HG03565 (cell line): ENCODE measurements around the gene RSRC1.
"Not testable (repeated sequence)": the region's sequence is repeated elsewhere in the genome, so short reads cannot be mapped to it uniquely, and the experiment has no call there.

ENCODE experiments used
- ATAC-seq: cut with Tn5 transposase; IDR thresholded peaks from one replicate; pipeline ENCODE4 v1.9.1; 2021; ENCODE audit warnings: mild to moderate bottlenecking, moderate library complexity; ENCODE audit not compliant: unreplicated experiment

Gene RSRC1, protein sequence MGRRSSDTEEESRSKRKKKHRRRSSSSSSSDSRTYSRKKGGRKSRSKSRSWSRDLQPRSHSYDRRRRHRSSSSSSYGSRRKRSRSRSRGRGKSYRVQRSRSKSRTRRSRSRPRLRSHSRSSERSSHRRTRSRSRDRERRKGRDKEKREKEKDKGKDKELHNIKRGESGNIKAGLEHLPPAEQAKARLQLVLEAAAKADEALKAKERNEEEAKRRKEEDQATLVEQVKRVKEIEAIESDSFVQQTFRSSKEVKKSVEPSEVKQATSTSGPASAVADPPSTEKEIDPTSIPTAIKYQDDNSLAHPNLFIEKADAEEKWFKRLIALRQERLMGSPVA

DNA sequence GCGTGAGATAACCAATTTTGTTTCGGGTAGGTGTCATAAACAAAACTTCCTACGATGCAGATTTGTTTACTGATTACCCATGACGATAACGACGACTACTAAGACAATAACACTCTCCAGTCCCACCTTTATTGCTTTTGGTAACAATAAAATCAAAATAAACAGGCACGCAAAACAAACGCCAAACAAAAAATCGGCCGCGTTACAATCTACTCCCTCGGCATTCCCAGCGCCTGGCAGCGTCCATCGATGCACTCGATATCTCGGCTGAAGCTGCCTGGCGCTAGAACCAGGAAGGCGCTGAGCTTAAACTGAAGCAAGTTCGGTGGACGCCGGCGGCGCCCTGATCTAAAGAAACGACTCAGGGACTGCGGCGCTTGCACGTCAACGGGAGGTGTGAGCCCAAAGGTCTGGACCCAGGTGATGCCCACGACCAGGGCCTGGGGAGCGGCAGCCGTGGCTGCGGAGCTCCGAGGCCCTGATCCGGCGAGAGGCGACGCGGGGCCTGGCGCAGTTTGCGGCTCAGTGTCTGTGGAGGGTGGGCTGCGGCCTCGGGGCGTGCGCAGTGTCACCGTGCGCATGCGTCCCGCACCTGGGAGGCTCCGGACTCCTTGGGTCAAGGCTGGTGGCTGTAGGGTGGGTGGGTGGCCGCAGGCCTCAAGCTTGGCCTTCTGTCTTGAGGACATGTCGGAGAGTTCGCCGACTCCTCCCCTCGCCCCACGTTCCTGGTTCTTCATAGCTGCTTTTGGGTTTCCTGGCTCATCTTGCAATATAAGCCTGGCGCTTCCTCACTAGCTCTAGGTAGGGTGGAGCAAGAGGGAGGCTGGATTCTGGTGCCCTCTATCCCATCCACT, at the start of gene RSRC1:
TSS of gene RSRC1 (plus strand) at position 286 of the 854 bp plus-strand sequence. CDS start 12,016 bp downstream, outside the sequence.
- ATAC-seq, result peak; percentile 72

GRCh38 chr3:158065574-158065973, 44.3 kb upstream of the RSRC1 start:
- ATAC-seq, result not testable (repeated sequence)

DNA sequence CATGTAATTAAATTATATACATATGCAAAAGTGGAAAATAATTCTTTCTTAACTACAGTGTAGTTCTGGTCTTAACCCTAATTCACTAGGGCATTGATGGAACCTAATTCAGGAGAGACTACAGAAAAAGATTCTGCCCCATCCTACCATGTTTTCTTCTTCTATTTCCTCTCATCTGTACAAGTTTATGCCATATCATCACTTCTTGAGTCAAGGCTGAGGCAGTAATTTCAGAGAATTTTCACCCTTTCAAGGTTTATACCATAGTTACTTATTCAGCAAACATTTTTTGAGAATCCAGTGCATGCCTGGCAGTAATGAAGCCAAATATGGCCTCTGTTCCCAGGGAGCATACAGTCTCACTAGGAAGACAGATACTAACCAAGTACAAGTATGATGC, 37.1 kb upstream of the RSRC1 start:
- ATAC-seq, result no peak

DNA sequence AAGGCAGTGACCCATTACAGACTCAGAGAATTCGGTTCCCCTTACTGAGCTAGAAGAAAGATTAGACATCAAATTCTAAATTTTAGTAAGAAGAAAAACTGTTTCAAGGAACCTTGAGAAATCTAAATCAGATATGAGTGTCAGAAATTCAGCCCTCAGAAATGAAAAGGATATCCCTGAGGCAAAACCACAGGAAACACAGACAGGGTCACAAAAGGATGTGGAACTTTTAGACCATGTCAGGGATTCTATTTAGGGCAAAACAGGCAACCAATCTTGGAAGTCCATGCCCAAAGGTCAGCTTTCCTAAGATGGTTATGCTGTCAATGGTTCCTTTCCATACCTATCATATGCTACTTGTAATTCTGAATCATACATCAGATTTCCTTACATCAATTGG, 35.3 kb upstream of the RSRC1 start:
- no peak for ATAC-seq

- ATAC-seq, result no peak
Observed at GRCh38 chr3:158079599-158079998, 30.3 kb upstream of the RSRC1 start.

- ATAC-seq, result no peak
Observed at GRCh38 chr3:158084651-158085050, 25.2 kb upstream of the RSRC1 start.

GRCh38 chr3:158085358-158085757, 24.5 kb upstream of the RSRC1 start:
- ATAC-seq, result no peak

DNA sequence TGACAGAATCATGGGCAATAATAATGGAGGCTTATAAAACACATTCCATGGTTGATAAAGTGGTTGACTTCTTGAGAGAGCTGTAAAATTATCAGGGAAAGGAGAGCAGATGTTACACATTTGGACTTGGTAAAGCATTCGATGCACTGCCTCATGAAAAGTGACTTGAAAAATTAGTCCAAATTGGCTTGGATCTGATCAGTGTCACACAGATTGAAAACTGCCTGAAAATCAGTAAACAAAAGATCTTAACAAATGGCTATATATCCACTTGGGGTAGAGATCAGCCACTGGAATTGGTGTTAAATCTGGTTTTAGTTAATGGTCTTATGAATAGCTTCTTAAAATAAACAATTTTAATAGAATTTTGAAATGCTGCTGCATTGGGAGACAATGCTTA, 24.0 kb upstream of the RSRC1 start:
- ATAC-seq, result no peak

DNA sequence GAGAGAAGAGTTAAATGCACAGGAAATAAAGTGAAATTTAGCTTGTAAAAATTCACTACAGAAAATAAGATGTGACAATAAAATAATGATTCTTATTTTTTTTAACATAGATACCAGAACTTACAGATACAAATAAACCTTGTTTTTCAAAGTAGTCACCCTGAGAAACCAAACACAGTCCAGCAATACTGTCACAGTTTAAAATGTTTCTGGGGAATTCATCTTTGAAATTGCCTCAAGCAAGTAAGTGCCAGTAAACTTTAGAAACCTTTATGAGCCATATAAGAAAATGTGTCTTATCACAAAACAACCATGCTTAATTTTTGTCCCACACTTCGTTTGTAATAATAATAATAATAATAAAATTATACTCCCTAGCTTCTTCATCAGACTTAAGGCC, 23.5 kb upstream of the RSRC1 start:
- ATAC-seq, result no peak

DNA sequence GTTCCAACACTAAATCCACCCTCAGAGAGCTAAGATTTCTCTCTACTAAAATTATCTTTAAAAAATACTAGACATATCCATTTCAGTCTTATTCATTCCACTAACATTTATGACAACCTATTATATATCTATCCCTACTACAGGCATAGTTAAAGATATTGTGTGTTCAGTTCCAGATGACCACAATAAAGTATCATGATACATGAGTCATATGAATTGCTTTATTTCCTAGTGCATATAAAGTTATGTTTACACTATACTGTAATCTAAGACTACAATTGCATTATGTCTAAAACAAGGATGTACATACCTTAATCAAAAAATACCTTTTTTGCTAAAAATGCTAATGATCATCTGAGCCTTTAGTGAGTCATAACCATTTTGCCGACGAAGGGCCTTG, 23.1 kb upstream of the RSRC1 start:
- no peak for ATAC-seq

GRCh38 chr3:158091531-158091930, 18.4 kb upstream of the RSRC1 start:
- no peak for ATAC-seq

- ATAC-seq, result no peak
Observed at GRCh38 chr3:158093526-158093925, 16.4 kb upstream of the RSRC1 start.

DNA sequence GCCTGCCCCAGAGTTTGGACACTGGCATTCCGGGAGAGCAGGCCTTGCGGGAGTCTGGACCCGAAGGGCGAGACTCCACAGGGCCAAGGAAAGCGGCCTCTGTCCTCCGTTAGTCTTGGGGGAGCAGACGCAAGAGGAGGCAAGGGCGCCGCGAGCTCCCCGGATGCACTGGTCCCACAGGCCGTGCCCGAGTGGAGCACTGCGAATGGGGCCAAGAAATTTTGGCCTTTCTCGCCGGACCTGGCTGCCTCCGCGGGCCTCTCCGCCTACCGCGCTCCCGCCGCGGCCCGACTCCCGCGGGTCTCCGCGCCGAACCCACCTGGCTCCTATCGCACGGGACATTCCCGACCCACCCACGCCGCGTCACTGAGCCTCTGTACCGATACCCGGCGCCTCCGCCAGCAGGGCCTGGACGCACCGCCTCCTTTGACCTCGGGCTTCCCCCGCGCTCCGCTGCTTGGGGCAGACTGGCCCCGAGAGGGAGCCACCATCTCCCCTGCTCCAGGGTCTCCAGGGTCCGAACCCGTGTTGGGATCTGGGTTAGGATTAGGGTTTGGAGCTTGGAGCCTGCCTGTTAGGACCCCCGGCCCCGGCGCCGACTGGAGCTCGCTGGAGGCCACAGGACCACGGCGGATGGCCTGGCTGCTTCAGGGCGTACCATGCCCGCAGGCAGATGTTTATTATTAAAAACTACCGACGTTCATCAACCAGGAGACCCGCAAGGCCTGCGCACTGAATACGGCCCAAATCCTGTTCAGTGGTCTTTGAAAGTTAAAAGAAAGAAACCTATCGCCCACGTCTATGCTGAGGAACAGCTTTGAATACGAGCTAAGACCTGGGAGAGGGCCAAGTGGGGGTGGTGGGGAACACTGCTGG, 15.4 kb upstream of the RSRC1 start:
- ATAC-seq, result peak; percentile 37

GRCh38 chr3:158095111-158095813, 14.6 kb upstream of the RSRC1 start:
- no peak for ATAC-seq

GRCh38 chr3:158095814-158096704, 13.8 kb upstream of the RSRC1 start:
- no peak for ATAC-seq

- ATAC-seq, result no peak
Observed at GRCh38 chr3:158097081-158097592, 12.8 kb upstream of the RSRC1 start.

DNA sequence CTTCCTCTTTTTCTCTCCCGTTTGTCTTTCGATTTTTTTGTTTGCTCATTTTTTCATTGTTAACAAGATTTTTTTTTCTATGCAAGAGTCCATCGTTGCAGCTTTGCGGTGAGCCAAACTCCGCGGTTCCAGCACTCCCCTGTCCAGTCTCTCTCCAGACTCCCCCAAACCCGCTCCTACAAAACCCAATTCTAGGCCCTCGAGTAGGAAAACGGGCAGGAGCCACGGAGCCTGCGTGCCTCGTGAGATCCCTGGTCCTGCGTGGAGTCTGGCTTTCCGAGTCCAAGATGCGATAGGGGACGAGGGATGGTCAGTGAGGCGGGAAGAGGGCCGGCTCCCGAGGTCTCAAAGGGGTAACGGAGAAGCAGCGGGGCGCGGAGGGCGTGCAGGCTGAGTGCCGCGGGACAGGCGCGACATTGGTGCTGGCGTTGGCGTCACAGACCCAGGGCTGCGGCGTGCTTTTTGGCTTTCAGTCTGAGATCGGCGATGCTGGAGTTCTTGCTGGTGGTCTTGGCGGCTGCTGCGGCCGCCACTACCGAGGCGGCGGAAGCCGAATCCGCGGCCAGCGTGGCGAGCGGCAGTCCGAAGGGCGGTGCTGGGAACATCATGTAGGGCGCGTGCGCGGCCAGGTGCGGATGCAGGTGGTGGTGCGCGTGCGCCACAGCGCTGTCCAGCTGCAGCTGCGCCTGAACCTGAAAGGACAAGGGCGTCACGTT, 12.1 kb upstream of the RSRC1 start:
- peak; percentile 86 for ATAC-seq

DNA sequence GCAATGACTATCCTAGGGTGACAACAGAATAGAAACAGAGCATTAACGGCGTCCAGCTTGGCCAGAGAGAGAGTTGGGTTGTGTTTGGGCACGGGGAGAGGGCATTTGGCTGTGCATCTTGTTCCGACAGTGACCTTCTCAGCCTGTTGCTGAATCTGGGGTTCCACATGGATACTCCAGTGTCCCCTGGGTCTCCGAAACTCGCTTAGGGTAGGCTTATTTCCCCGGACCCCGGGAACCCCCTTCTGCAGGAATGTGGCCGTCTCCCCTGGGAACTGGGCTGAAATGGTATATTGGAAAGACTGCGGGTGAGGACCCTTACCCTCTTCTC, 11.6 kb upstream of the RSRC1 start:
- no peak for ATAC-seq
